Type B pancreatic cell (in vitro differentiated cells): ENCODE measurements around the gene DHDDS. TPM values are rescaled to one million over a fixed set of nuclear protein-coding genes. Genes with fewer than 3 reads are reported as not detected.

Source experiments
- DNase-seq: peaks from one replicate; pipeline ENCODE4 v3.0.0; 2021; ENCODE audit warnings: mixed read lengths; ENCODE audit not compliant: unreplicated experiment; ENCODE audit errors: extremely low spot score
- H3K27ac Mint-ChIP-seq: 2 replicates; pipeline ENCODE4 v1.8.0; 2021; ENCODE audit warnings: mild to moderate bottlenecking, mixed read lengths
- H3K27me3 Mint-ChIP-seq: 2 replicates; pipeline ENCODE4 v1.8.0; 2021; ENCODE audit warnings: mixed read lengths
- H3K36me3 Mint-ChIP-seq: 2 replicates; pipeline ENCODE4 v1.8.0; 2021; ENCODE audit warnings: mixed read lengths
- H3K4me1 Mint-ChIP-seq: one replicate; pipeline ENCODE4 v1.8.0; 2021; ENCODE audit warnings: mixed read lengths; ENCODE audit not compliant: unreplicated experiment
- H3K4me3 Mint-ChIP-seq: 2 replicates; pipeline ENCODE4 v1.8.0; 2021; ENCODE audit warnings: mild to moderate bottlenecking, mixed read lengths
- H3K9me3 Mint-ChIP-seq: 2 replicates; pipeline ENCODE4 v1.8.0; 2021; ENCODE audit warnings: mixed read lengths
- total RNA-seq: library from RNA; stranded (reverse); gene quantifications from 2 replicates; pipeline ENCODE4 v1.2.1, GENCODE V29; 2021; ENCODE audit warnings: low replicate concordance
- TF ChIP-seq, protein P1 (sequence below): fragments of 200-600 bp; sonication (generic); conservative IDR thresholded peaks from 2 replicates; pipeline ENCODE4 v1.5.0; 2021; ENCODE audit warnings: antibody characterized with exemption, mild to moderate bottlenecking

Gene DHDDS
- total RNA-seq, 1 donor from 2014 or later, result 46.5 TPM

DNA sequence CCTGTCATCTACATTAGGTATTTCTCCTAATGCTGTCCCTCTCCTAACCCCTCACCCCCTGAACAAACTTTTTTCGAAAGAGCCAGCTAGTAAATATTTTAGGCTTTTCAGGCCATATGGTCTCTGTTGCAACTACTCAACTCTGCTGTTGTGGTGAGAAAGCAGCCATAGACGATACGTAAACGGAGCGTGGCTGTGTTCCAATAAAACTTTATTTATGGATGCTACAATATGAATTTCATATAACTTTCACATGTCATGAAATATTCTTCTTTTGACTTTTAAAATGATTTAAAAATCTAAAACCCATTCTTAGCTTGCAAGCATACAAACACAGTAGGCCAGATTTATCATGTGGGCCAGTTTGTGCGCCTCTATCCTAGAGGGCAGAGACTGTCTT, 86.2 kb downstream of the DHDDS start:
- Mint-ChIP-seq H3K4me1 (no peaks in the 10 kb centered on the region), H3K9me3 (no peaks in the 10 kb centered on the region), H3K36me3 (no peaks in the 10 kb centered on the region), H3K27ac (no peak overlapping the region), H3K4me3 (no peak overlapping the region), H3K27me3 (peaks cover 6% of the 10 kb centered on the region)
- DNase-seq, result no peak
- TF ChIP-seq, protein P1, sequence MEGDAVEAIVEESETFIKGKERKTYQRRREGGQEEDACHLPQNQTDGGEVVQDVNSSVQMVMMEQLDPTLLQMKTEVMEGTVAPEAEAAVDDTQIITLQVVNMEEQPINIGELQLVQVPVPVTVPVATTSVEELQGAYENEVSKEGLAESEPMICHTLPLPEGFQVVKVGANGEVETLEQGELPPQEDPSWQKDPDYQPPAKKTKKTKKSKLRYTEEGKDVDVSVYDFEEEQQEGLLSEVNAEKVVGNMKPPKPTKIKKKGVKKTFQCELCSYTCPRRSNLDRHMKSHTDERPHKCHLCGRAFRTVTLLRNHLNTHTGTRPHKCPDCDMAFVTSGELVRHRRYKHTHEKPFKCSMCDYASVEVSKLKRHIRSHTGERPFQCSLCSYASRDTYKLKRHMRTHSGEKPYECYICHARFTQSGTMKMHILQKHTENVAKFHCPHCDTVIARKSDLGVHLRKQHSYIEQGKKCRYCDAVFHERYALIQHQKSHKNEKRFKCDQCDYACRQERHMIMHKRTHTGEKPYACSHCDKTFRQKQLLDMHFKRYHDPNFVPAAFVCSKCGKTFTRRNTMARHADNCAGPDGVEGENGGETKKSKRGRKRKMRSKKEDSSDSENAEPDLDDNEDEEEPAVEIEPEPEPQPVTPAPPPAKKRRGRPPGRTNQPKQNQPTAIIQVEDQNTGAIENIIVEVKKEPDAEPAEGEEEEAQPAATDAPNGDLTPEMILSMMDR, result no peak

DNA sequence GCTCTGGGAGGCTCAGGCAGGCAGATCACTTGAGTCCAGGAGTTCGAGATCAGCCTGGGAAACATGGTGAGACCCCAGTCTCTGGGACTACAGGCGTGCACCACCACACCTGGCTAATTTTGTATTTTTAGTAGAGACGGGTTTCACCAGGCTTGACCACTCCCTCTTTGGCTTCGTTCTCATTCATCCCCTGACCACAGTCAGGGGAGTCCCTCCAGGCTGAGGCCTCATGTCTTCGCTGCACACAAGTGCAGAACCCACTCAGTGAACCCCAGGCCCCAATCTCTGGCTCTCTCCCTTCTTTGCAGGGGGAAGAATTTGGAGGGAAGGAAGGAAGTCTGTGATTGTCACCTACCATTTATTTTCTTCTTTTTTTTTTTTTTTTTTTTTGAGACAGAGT, 88.2 kb downstream of the DHDDS start:
- no peaks in the 10 kb centered on the region for H3K9me3 Mint-ChIP-seq
- DNase-seq, result no peak
- no peak overlapping the region for H3K27ac Mint-ChIP-seq
- TF ChIP-seq, protein P1, result no peak
- no peaks in the 10 kb centered on the region for H3K36me3 Mint-ChIP-seq
- H3K4me3 Mint-ChIP-seq, result no peak overlapping the region
- no peaks in the 10 kb centered on the region for H3K4me1 Mint-ChIP-seq
- peaks cover 16% of the 10 kb centered on the region for H3K27me3 Mint-ChIP-seq

Other genes starting within 250 kb of the DHDDS start
- gene CATSPER4, start 241.7 kb upstream of the DHDDS start, total RNA-seq, result not detected in 2 replicates
- gene CEP85, start 198.1 kb upstream of the DHDDS start, total RNA-seq, result 15.9 and 26.8 TPM in 2 replicates
- gene SH3BGRL3, start 152.2 kb upstream of the DHDDS start, total RNA-seq, result 78.1 and 105 TPM in 2 replicates
- gene UBXN11, start 125.7 kb upstream of the DHDDS start, total RNA-seq, result 27.1 and 50.5 TPM in 2 replicates
- gene CD52, start 114.4 kb upstream of the DHDDS start, total RNA-seq, result 0.75 and 0.93 TPM in 2 replicates
- 20.0 and 67.7 TPM in 2 replicates for gene CRYBG2, start 78.2 kb upstream of the DHDDS start, total RNA-seq
- not detected in 2 replicates for gene ZNF683, start 59.6 kb upstream of the DHDDS start, total RNA-seq
- gene LIN28A, start 21.5 kb upstream of the DHDDS start, total RNA-seq, result 3.1 and 26.2 TPM in 2 replicates
- gene HMGN2, start 40.1 kb downstream of the DHDDS start, total RNA-seq, result 358 and 559 TPM in 2 replicates
- gene RPS6KA1, start 97.4 kb downstream of the DHDDS start, total RNA-seq, result 27.7 and 31.8 TPM in 2 replicates